PFSK-1 (cell line): Measurements from ENCODE around the gene NFAM1.

ENCODE experiments used
- FOXP2 ChIP-seq: optimal IDR thresholded peaks from 2 replicates; pipeline ENCODE3; 2011; ENCODE audit warnings: borderline replicate concordance, control low read depth, inconsistent platforms; ENCODE audit not compliant: insufficient read depth; ENCODE audit errors: extremely low read length, extremely low read depth
- POLR2AphosphoS5 ChIP-seq: IDR thresholded peaks from 2 replicates; pipeline ENCODE4 v1.6.1; 2012; ENCODE audit warnings: low read depth, mild to moderate bottlenecking, control low read depth, low read length, moderate library complexity
- REST ChIP-seq, 2 experiments: IDR thresholded peaks; 2 replicates each; pipeline versions ENCODE4 v1.6.1 to v1.8.0; 2011 to 2012; ENCODE audit warnings: low read depth in 2 of 2, low read length in 2 of 2, control low read depth in 1 of 2, inconsistent platforms in 1 of 2, mild to moderate bottlenecking in 1 of 2, moderate library complexity in 1 of 2; ENCODE audit not compliant: insufficient read depth in 1 of 2

GRCh38 chr22:42442748-42443147 is 10.5 kb upstream of the NFAM1 start:
- no peak for TF ChIP-seq FOXP2
- TF ChIP-seq REST (IDR thresholded peaks at IDR 0.05; ENCODE audit: insufficient read depth in 1 of 2, low read depth in 2 of 2, low read length in 2 of 2), result no peak
- TF ChIP-seq POLR2AphosphoS5, result no peak
